ENCODE measurements around the gene CASK.

DNA sequence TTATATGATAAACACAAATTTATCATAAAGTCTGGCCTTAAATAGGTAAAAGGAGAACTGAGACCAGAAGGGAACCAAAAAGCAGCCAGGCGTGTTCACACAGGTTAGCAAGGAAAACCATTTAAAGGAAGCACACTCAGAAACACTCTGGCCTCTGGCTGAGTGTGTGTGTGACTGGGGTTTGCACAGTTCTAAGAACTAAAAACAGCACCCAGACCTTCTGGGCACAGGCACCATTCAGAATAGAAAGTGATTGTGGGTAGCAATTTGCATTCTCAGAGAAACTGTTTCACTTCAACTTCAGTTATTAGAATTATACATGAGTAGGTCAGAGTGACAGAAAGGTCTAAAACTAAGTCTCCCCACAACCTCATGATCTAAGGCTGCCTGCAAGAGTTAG, 189.4 kb downstream of the CASK start:
- TF ChIP-seq CTCF (IDR thresholded peaks at IDR 0.05) (no peak), POLR2A (IDR thresholded peaks at IDR 0.05) (no peak)

Measured in adrenal gland (tissue), 5 donors.